RWPE2 (cell line): ENCODE results near the gene PLD2.
"Not testable (repeated sequence)": the region's sequence is repeated elsewhere in the genome, so short reads cannot be mapped to it uniquely, and the experiment has no call there.

Experiments
- ATAC-seq: fragments of 200-7000 bp; cut with Tn5 transposase; 3 replicates; pipeline ENCODE4 v1.9.1; 2021; ENCODE audit warnings: low read depth
- DNase-seq: peaks from one replicate; pipeline ENCODE4 v3.0.0-alpha.2; 2020; ENCODE audit warnings: low spot score
- H3K27ac ChIP-seq: fragments of 450-650 bp; 2 replicates; pipeline ENCODE4 v1.5.1; 2017; ENCODE audit warnings: mild to moderate bottlenecking; ENCODE audit not compliant: poor library complexity, severe bottlenecking
- H3K27me3 ChIP-seq: fragments of 250-450 bp; sonication (Bioruptor Pico); 2 replicates; pipeline ENCODE4 v1.5.1; 2021; ENCODE audit warnings: mild to moderate bottlenecking, moderate library complexity; ENCODE audit not compliant: insufficient read depth, poor library complexity, severe bottlenecking
- H3K36me3 ChIP-seq: fragments of 250-450 bp; sonication (Bioruptor Pico); 2 replicates; pipeline ENCODE4 v1.5.1; 2020; ENCODE audit warnings: low read depth, mild to moderate bottlenecking, moderate library complexity
- H3K4me1 ChIP-seq: fragments of 250-450 bp; sonication (Bioruptor Pico); 2 replicates; pipeline ENCODE4 v1.5.1; 2021; ENCODE audit warnings: mild to moderate bottlenecking, moderate library complexity; ENCODE audit not compliant: insufficient read depth, poor library complexity, severe bottlenecking
- H3K4me3 ChIP-seq: fragments of 250-450 bp; sonication (Bioruptor Pico); 2 replicates; pipeline ENCODE4 v1.5.1; 2021; ENCODE audit warnings: mild to moderate bottlenecking, moderate library complexity; ENCODE audit not compliant: severe bottlenecking
- H3K9me3 ChIP-seq: fragments of 250-450 bp; sonication (Bioruptor Pico); 2 replicates; pipeline ENCODE4 v1.5.1; 2021; ENCODE audit warnings: mild to moderate bottlenecking, moderate library complexity; ENCODE audit not compliant: severe bottlenecking
- CTCF ChIP-seq: fragments of 450-650 bp; IDR thresholded peaks from one replicate; pipeline ENCODE4 v1.5.1; 2017; ENCODE audit warnings: mild to moderate bottlenecking, moderate library complexity; ENCODE audit not compliant: poor library complexity, severe bottlenecking

PLD2 gene

GRCh38 chr17:4823373-4824089, 16.6 kb downstream of the PLD2 start:
- H3K36me3 ChIP-seq, result 0 out of 2 replicates have a peak, but pooled peaks cover 3% of the 10 kb centered on the region
- no peak overlapping the region for H3K27ac ChIP-seq
- no peak overlapping the region for H3K4me3 ChIP-seq
- H3K4me1 ChIP-seq, result no peaks in the 10 kb centered on the region
- no peak for TF ChIP-seq CTCF
- ATAC-seq (peak; percentile 29; the same call in 1 of the 3 replicates), DNase-seq (no peak)
- H3K27me3 ChIP-seq, result no peaks in the 10 kb centered on the region
- no peaks in the 10 kb centered on the region for H3K9me3 ChIP-seq

GRCh38 chr17:4827399-4827798, 20.4 kb downstream of the PLD2 start:
- ATAC-seq (no peak), DNase-seq (no peak)
- no peak for TF ChIP-seq CTCF
- Histone ChIP-seq H3K4me1 (no peaks in the 10 kb centered on the region), H3K27ac (no peak overlapping the region), H3K9me3 (no peaks in the 10 kb centered on the region), H3K27me3 (no peaks in the 10 kb centered on the region), H3K4me3 (no peak overlapping the region), H3K36me3 (no peaks in the 10 kb centered on the region)

- Histone ChIP-seq H3K27ac (peak overlapping the region; percentile 82), H3K36me3 (peaks cover 22% of the 10 kb centered on the region), H3K4me3 (peak overlapping the region; percentile 87)
- not testable (repeated sequence) for H3K27me3 ChIP-seq, DNase-seq, H3K9me3 ChIP-seq, H3K4me1 ChIP-seq, ATAC-seq
Measured at GRCh38 chr17:4832829-4833177, 25.9 kb downstream of the PLD2 start.

- peaks cover 27% of the 10 kb centered on the region for H3K36me3 ChIP-seq
- no peaks in the 10 kb centered on the region for H3K27me3 ChIP-seq
- no peaks in the 10 kb centered on the region for H3K9me3 ChIP-seq
- peak within 1 kb of the TSS; percentile 87 for H3K4me3 ChIP-seq
- peaks cover 3% of the 10 kb centered on the region for H3K4me1 ChIP-seq
- DNase-seq (peak; percentile 78), ATAC-seq (peak; percentile 82)
- no peak for TF ChIP-seq CTCF
- H3K27ac ChIP-seq, result peak within 1 kb of the TSS; percentile 82
Measured at GRCh38 chr17:4833178-4833940, 26.4 kb downstream of the PLD2 start, which contains the start of gene MINK1. Gene MINK1, plus strand, starts transcription at chr17:4833340. Its CDS starts 244 bp downstream, at chr17:4833584.

GRCh38 chr17:4833941-4834680, 27.2 kb downstream of the PLD2 start:
- no peak for TF ChIP-seq CTCF
- H3K27ac ChIP-seq, result peak overlapping the region; percentile 82
- peaks cover 3% of the 10 kb centered on the region for H3K4me1 ChIP-seq
- H3K36me3 ChIP-seq, result peaks cover 29% of the 10 kb centered on the region
- peak; percentile 54 for ATAC-seq
- H3K27me3 ChIP-seq, result no peaks in the 10 kb centered on the region
- no peak for DNase-seq
- no peaks in the 10 kb centered on the region for H3K9me3 ChIP-seq
- peak overlapping the region; percentile 87 for H3K4me3 ChIP-seq
